HCT116 (cell line): ENCODE measurements around the gene RASGRF1. TPM values are rescaled to one million over a fixed set of nuclear protein-coding genes. Genes with fewer than 3 reads are reported as not detected.

ENCODE experiments used
- ATAC-seq: fragments of 200-7000 bp; cut with Tn5 transposase; 2 replicates; pipeline ENCODE4 v1.9.1; 2020; ENCODE audit warnings: mild to moderate bottlenecking, moderate library complexity
- BruUV-seq: library from RNA; stranded (reverse); fragments of 400-500 nt; replicated peaks from 2 replicates; lab custom pipeline; 2021; lab: Mats Ljungman, UMichigan
- CTCF ChIA-PET: fragments of 300-600 bp; sonication (Branson Sonifier 250); formaldehyde crosslinking; loops from one replicate; lab custom pipeline; 2021; ENCODE audit warnings: antibody characterized with exemption; lab: Charles Lee
- POLR2A ChIA-PET: fragments of 300-600, 350-600 bp; sonication (Branson Sonifier 250); formaldehyde crosslinking; loops from one replicate; lab custom pipeline; 2021; ENCODE audit warnings: antibody characterized with exemption; lab: Charles Lee
- RAD21 ChIA-PET, 2 experiments: fragments of 300-600 bp; sonication (Branson Sonifier 250); formaldehyde crosslinking; loops; one replicate each; lab custom pipeline; 2023; ENCODE audit warnings: low total read pairs in 2 of 2; ENCODE audit not compliant: uncharacterized antibody in 2 of 2, unreplicated experiment in 2 of 2, low non-redundant PET in 1 of 2; lab: Charles Lee
- DNase-seq: peaks from one replicate; pipeline ENCODE4 v3.0.0-alpha.2; 2010; ENCODE audit warnings: low read depth, low spot score
- H2AFZ ChIP-seq: fragments of 200-600 bp; shearing (Covaris generic), sonication (generic); 2 replicates; pipeline ENCODE4 v1.6.1; 2017; ENCODE audit warnings: low read depth, mixed run types, mixed read lengths, antibody characterized with exemption, low read length; ENCODE audit not compliant: poor library complexity, severe bottlenecking
- H3K27ac ChIP-seq: 2 replicates; pipeline ENCODE4 v1.5.1; 2012; ENCODE audit warnings: low read depth, low read length
- H3K27me3 ChIP-seq: fragments of 200-600 bp; sonication (generic); 2 replicates; pipeline ENCODE4 v1.6.1; 2016; ENCODE audit warnings: mixed run types, low read length, mixed read lengths; ENCODE audit not compliant: insufficient read depth
- H3K36me3 ChIP-seq, 2 experiments: fragments of 200-500 bp in 1 of 2; fragments of 200-600 bp in 1 of 2; sonication (Bioruptor generic) in 1 of 2; sonication (generic) in 1 of 2; 2 replicates each; pipeline versions ENCODE4 v1.5.1 to v1.6.1; 2014 to 2016; ENCODE audit warnings: low read length in 2 of 2, inconsistent platforms in 1 of 2, mixed read lengths in 1 of 2, mixed run types in 1 of 2; ENCODE audit not compliant: insufficient read depth in 2 of 2, control insufficient read depth in 1 of 2
- H3K4me1 ChIP-seq, 2 experiments: fragments of 200-600 bp in 1 of 2; sonication (generic) in 1 of 2; 2 replicates each; pipeline versions ENCODE4 v1.5.1 to v1.6.1; 2012 to 2017; ENCODE audit warnings: low read length in 2 of 2, inconsistent platforms in 1 of 2, mild to moderate bottlenecking in 1 of 2, mixed read lengths in 1 of 2, mixed run types in 1 of 2, moderate library complexity in 1 of 2; ENCODE audit not compliant: insufficient read depth in 2 of 2, control insufficient read depth in 1 of 2
- H3K4me2 ChIP-seq: fragments of 200-600 bp; sonication (generic); 2 replicates; pipeline ENCODE4 v1.6.1; 2017; ENCODE audit warnings: mixed run types, low read length, mixed read lengths
- H3K4me3 ChIP-seq, 2 experiments: fragments of 200-600 bp in 1 of 2; sonication (generic) in 1 of 2; replicated peaks in 1 of 2; 2 replicates each; pipeline ENCODE4 v1.5.1; 2011 to 2016; ENCODE audit warnings: low read length in 2 of 2, control low read depth in 1 of 2, low read depth in 1 of 2, mild to moderate bottlenecking in 1 of 2, mixed read lengths in 1 of 2, mixed run types in 1 of 2
- H3K79me2 ChIP-seq: fragments of 200-600 bp; sonication (generic); 2 replicates; pipeline ENCODE4 v1.6.1; 2017; ENCODE audit warnings: mild to moderate bottlenecking, mixed run types, low read length, moderate library complexity, mixed read lengths; ENCODE audit not compliant: insufficient read depth
- H3K9ac ChIP-seq: fragments of 200-600 bp; sonication (generic); 2 replicates; pipeline ENCODE4 v1.6.1; 2016; ENCODE audit warnings: low read length, mixed read lengths
- H3K9me2 ChIP-seq: fragments of 200-600 bp; sonication (generic), shearing (Covaris generic); 2 replicates; pipeline ENCODE4 v1.6.1; 2017; ENCODE audit warnings: mixed run types, mild to moderate bottlenecking, moderate library complexity; ENCODE audit not compliant: insufficient read depth
- H3K9me3 ChIP-seq, 2 experiments: fragments of 200-500 bp in 1 of 2; fragments of 200-600 bp in 1 of 2; sonication (Bioruptor generic) in 1 of 2; sonication (generic) in 1 of 2; 2 replicates each; pipeline ENCODE4 v1.6.1; 2014 to 2017; ENCODE audit warnings: low read length in 2 of 2, mixed read lengths in 2 of 2, inconsistent platforms in 1 of 2, low read depth in 1 of 2, mild to moderate bottlenecking in 1 of 2, mixed run types in 1 of 2, moderate library complexity in 1 of 2; ENCODE audit not compliant: control insufficient read depth in 1 of 2, insufficient read depth in 1 of 2
- H4K20me1 ChIP-seq: fragments of 200-600 bp; sonication (generic), shearing (Covaris generic); 2 replicates; pipeline ENCODE4 v1.6.1; 2017; ENCODE audit warnings: mixed run types, mild to moderate bottlenecking, moderate library complexity; ENCODE audit not compliant: insufficient read depth
- CBX3 ChIP-seq: IDR thresholded peaks from 2 replicates; pipeline ENCODE4 v1.6.1; 2012; ENCODE audit warnings: low read depth
- JUND ChIP-seq: IDR thresholded peaks from 2 replicates; pipeline ENCODE4 v1.6.1; 2012
- POLR2A ChIP-seq: IDR thresholded peaks from 2 replicates; pipeline ENCODE4 v1.7.0; 2011; ENCODE audit warnings: borderline replicate concordance; ENCODE audit not compliant: insufficient read depth, insufficient read length; ENCODE audit errors: extremely low read depth
- POLR2AphosphoS5 ChIP-seq: IDR thresholded peaks from 2 replicates; pipeline ENCODE4 v1.6.1; 2011; ENCODE audit warnings: mild to moderate bottlenecking, low read depth, low read length, moderate library complexity
- RAD21 ChIP-seq: IDR thresholded peaks from 2 replicates; pipeline ENCODE4 v1.6.1; 2012; ENCODE audit warnings: low read depth, mild to moderate bottlenecking
- SIN3A ChIP-seq: IDR thresholded peaks from 2 replicates; pipeline ENCODE4 v1.6.1; 2012; ENCODE audit warnings: low read depth
- SP1 ChIP-seq: IDR thresholded peaks from 2 replicates; pipeline ENCODE4 v1.6.1; 2012; ENCODE audit warnings: low read depth
- YY1 ChIP-seq: IDR thresholded peaks from 2 replicates; pipeline ENCODE4 v1.6.1; 2011; ENCODE audit warnings: low read length, low read depth, moderate library complexity, mild to moderate bottlenecking; ENCODE audit not compliant: insufficient replicate concordance; ENCODE audit errors: extremely low read depth
- intact Hi-C: fragments of 100-400 bp; cut with micrococcal nuclease; formaldehyde crosslinking; loops from 2 replicates; pipeline ENCODE4 v1.10.0; 2022
- total RNA-seq: library from RNA; stranded (reverse); gene quantifications from one replicate; pipeline ENCODE4 v1.2.1, GENCODE V29; 2021; ENCODE audit not compliant: unreplicated experiment
- TF ChIP-seq, protein P1 (sequence below): IDR thresholded peaks from 2 replicates; pipeline ENCODE4 v1.6.1; 2011; ENCODE audit warnings: mild to moderate bottlenecking, low read length, moderate library complexity; ENCODE audit not compliant: insufficient replicate concordance; ENCODE audit errors: extremely low read depth
- TF ChIP-seq, protein P2 (sequence below): IDR thresholded peaks from 2 replicates; pipeline ENCODE4 v1.6.1; 2012

The RASGRF1 gene
- total RNA-seq, 1 experiment from 2014 or later: 2.4 TPM

DNA sequence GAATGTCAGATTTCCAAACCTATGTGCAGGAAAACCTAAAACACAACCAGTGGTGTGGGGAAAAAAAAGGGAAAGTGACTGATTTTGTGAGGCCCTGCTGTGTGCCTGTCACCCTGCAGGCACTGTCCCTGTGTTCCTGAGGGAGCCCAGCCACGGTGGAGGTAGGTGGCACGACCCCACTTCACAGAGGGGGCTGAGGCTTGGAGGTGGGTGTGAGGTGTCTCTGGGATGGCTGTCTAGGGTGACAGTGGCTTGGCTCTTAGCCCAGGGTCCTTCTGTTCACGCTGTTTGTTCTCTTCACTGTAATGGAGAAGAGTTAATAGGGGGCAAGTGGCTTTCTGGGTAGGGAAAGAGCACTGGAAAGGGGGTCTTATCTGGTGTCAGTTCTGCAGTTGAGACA is 22.6 kb downstream of the RASGRF1 start (continued):
- TF ChIP-seq, protein P1, sequence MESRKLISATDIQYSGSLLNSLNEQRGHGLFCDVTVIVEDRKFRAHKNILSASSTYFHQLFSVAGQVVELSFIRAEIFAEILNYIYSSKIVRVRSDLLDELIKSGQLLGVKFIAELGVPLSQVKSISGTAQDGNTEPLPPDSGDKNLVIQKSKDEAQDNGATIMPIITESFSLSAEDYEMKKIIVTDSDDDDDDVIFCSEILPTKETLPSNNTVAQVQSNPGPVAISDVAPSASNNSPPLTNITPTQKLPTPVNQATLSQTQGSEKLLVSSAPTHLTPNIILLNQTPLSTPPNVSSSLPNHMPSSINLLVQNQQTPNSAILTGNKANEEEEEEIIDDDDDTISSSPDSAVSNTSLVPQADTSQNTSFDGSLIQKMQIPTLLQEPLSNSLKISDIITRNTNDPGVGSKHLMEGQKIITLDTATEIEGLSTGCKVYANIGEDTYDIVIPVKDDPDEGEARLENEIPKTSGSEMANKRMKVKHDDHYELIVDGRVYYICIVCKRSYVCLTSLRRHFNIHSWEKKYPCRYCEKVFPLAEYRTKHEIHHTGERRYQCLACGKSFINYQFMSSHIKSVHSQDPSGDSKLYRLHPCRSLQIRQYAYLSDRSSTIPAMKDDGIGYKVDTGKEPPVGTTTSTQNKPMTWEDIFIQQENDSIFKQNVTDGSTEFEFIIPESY: no peak
- TF ChIP-seq POLR2A (no peak), JUND (no peak)
- TF ChIP-seq, protein P2, sequence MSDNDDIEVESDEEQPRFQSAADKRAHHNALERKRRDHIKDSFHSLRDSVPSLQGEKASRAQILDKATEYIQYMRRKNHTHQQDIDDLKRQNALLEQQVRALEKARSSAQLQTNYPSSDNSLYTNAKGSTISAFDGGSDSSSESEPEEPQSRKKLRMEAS: no peak

DNA sequence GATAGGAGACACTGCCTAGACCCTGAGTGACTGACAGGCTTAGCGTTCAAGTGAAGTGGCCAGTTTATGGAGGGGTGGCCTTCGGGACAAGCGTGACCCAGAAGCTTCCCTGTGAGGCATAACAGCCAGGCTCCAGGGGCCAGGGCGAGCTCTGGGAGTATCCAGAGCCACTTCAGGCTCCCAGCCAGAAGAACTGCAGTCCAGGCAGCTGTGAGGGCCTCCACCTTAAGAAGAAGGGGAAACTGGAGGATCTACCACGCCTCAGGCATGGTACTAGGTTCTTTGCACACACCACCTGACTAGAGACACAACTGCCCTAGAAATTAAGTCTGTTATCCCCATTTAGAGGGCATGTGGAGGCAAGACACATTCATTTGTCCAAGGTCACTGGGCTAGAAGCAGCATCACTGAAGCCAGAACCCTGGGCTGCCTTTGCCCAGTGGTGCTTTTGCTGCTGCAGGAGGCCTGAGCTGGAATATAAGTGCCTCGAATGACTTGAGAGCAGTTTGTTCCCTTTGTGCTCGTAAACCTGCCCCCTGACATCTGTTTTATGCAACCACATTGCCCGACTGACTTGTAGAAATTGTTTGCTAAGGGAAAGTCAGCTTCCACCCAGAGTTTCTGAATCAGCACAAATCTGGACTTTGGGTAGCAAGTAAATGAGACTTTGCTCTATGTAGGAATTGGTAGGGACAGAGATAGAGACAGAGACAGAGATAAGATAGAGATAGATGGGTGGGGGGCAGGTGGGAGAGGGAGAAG is 23.3 kb downstream of the RASGRF1 start:
- H3K36me3 ChIP-seq: no peaks in the 10 kb centered on the region
- no peaks in the 10 kb centered on the region for H3K9me3 ChIP-seq
- TF ChIP-seq SIN3A: no peak
- no peak for TF ChIP-seq POLR2AphosphoS5
- no peak for TF ChIP-seq JUND
- no peak for TF ChIP-seq YY1
- TF ChIP-seq SP1: no peak
- TF ChIP-seq POLR2A: no peak
- TF ChIP-seq, protein P1: no peak
- TF ChIP-seq RAD21: no peak
- TF ChIP-seq CBX3: no peak
- TF ChIP-seq, all 23 proteins: peak for 0
- no peaks in the 10 kb centered on the region for H3K9me2 ChIP-seq
- CTCF ChIA-PET: no interaction called here
- no peak overlapping the region for H2AFZ ChIP-seq
- H3K9ac ChIP-seq: no peak overlapping the region
- RAD21 ChIA-PET: no interaction called here
- H3K27ac ChIP-seq: no peak overlapping the region
- no peak for DNase-seq
- POLR2A ChIA-PET: no interaction called here
- ATAC-seq: no peak
- intact Hi-C loops: no loop called here
- no peaks in the 10 kb centered on the region for H4K20me1 ChIP-seq
- BruUV-seq: no TSS peak
- no peaks in the 10 kb centered on the region for H3K4me1 ChIP-seq
- H3K4me3 ChIP-seq: no peak overlapping the region
- H3K79me2 ChIP-seq: no peaks in the 10 kb centered on the region
- H3K27me3 ChIP-seq: no peaks in the 10 kb centered on the region
- H3K4me2 ChIP-seq: no peak overlapping the region
